Adrenal gland (tissue), 12 donors: ENCODE data around the gene CHD2. TPM values are rescaled to one million over a fixed set of nuclear protein-coding genes. Genes with fewer than 3 reads are reported as not detected.

Source experiments
- DNase-seq, 7 donors: peaks; one replicate each; pipeline ENCODE4 v3.0.0-alpha.2; 2019 to 2020
- H3K27ac ChIP-seq, 5 donors: fragments of 200-600 bp; sonication (generic) in 4 of 5; 1 replicate in 3 of 5; 2 replicates in 2 of 5; pipeline versions ENCODE4 v1.5.1 to v1.8.0; 2016 to 2020; ENCODE audit warnings: mild to moderate bottlenecking in 1 of 5
- H3K27me3 ChIP-seq: fragments of 200-600 bp; 2 replicates; pipeline ENCODE4 v1.8.0; 2021
- H3K36me3 ChIP-seq, 2 donors: fragments of 200-600 bp; replicated peaks in 1 of 2; 1 replicate in 1 of 2; 2 replicates in 1 of 2; pipeline versions ENCODE4 v1.5.1 to v1.8.0; 2018 to 2022
- H3K4me1 ChIP-seq, 2 donors: fragments of 200-600 bp; replicated peaks in 1 of 2; 1 replicate in 1 of 2; 2 replicates in 1 of 2; pipeline versions ENCODE4 v1.5.1 to v1.8.0; 2018 to 2021
- H3K4me3 ChIP-seq, 4 donors: fragments of 200-600 bp; sonication (generic) in 3 of 4; one replicate each; pipeline ENCODE4 v1.5.1; 2016 to 2018
- H3K9me3 ChIP-seq, 3 donors: fragments of 200-600 bp; sonication (generic) in 1 of 3; replicated peaks in 1 of 3; 1 replicate in 2 of 3; 2 replicates in 1 of 3; pipeline versions ENCODE4 v1.5.1 to v1.8.0; 2016 to 2021
- POLR2A ChIP-seq, 2 donors: fragments of 450-650 bp; IDR thresholded peaks; one replicate each; pipeline ENCODE4 v1.6.1; 2017; ENCODE audit warnings: antibody characterized with exemption in 2 of 2, mild to moderate bottlenecking in 2 of 2, moderate library complexity in 1 of 2
- WGBS, 4 donors: extraction: QIAGEN DNeasy Blood & Tissue Kit in 2 of 4; methylation state at CpG; one replicate each; pipeline versions ENCODE4 v1.1.5 to v1.1.7; 2013 to 2017; 5-methylcytosine and 5-hydroxymethylcytosine counted together
- intact Hi-C, 2 donors: fragments of 100-400 bp; cut with DNase I; formaldehyde crosslinking; loops; one replicate each; pipeline versions ENCODE4 v1.14.1 to v1.15.0; 2022 to 2023
- polyA plus RNA-seq, 3 donors: library from polyadenylated mRNA; stranded (reverse); fragments of 200-250 nt in 2 of 3; fragments of 350-450 nt in 1 of 3; fragmentation: Illumina TruSeq in 1 of 3; extraction: RNeasy Lipid Tissue Mini Kit (QIAGEN cat#74804) in 1 of 3; gene quantifications; one replicate each; pipeline ENCODE4 v1.2.3, GENCODE V29; 2013 to 2014
- total RNA-seq, 9 donors: library from RNA; depleted of rRNA in 4 of 9; stranded (reverse); fragments of >200 nt in 4 of 9; fragments of 120-200 nt in 1 of 9; fragmentation: NEBNext Ultra II Directional in 1 of 9; extraction: Animal tissue kit (Norgen Biotek cat#: 25700) in 1 of 9; gene quantifications; one replicate each; pipeline versions ENCODE4 v1.1.0 to v1.2.4, GENCODE V29; 2013 to 2023
- TF ChIP-seq, protein P1 (sequence below), 6 experiments: fragments of 450-650 bp in 4 of 6; fragments of 200-600 bp in 2 of 6; sonication (generic) in 1 of 6; IDR thresholded peaks; 1 replicate in 5 of 6; 2 replicates in 1 of 6; pipeline versions ENCODE4 v1.5.1 to v1.8.0; 2016 to 2021; ENCODE audit warnings: antibody characterized with exemption in 6 of 6, mild to moderate bottlenecking in 2 of 6, moderate library complexity in 1 of 6
- donor health status: healthy with polysubstance abuse.
- donor health status: Bipolar disorder and iron deficiency.
- donor health status: DM: yes; HTN: yes; CAD: no.
- donor health status: DM: no; HTN: no; CAD: no.
- donor health status: DM: no; HTN: no; CAD: no.
- donor health status: DM: yes; HTN: yes; CAD: no.

Gene CHD2
- total and polyA plus RNA-seq, 12 donors: 40.1 to 115 (median 70.9) TPM

- Histone ChIP-seq H3K27me3 (peaks cover 10% of the 10 kb centered on the region), H3K27ac (peak overlapping the region in 1 of 5 donors; percentile 45), H3K4me1 (no peaks in the 10 kb centered on the region), H3K9me3 (no peaks in the 10 kb centered on the region), H3K36me3 (no peaks in the 10 kb centered on the region), H3K4me3 (no peak overlapping the region)
- TF ChIP-seq, protein P1, sequence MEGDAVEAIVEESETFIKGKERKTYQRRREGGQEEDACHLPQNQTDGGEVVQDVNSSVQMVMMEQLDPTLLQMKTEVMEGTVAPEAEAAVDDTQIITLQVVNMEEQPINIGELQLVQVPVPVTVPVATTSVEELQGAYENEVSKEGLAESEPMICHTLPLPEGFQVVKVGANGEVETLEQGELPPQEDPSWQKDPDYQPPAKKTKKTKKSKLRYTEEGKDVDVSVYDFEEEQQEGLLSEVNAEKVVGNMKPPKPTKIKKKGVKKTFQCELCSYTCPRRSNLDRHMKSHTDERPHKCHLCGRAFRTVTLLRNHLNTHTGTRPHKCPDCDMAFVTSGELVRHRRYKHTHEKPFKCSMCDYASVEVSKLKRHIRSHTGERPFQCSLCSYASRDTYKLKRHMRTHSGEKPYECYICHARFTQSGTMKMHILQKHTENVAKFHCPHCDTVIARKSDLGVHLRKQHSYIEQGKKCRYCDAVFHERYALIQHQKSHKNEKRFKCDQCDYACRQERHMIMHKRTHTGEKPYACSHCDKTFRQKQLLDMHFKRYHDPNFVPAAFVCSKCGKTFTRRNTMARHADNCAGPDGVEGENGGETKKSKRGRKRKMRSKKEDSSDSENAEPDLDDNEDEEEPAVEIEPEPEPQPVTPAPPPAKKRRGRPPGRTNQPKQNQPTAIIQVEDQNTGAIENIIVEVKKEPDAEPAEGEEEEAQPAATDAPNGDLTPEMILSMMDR (IDR thresholded peaks at IDR 0.05): no peak
- no peak for TF ChIP-seq POLR2A (IDR thresholded peaks at IDR 0.05)
- intact Hi-C loops: no loop called here
- DNase-seq: no peak
- 45 to 54% (median 53%) methylated on average over 7 of the region's 7 CpGs for WGBS, 4 donors
Measured at GRCh38 chr15:93066834-93067648, 166.9 kb downstream of the CHD2 start.

- Histone ChIP-seq H3K36me3 (no peaks in the 10 kb centered on the region), H3K27ac (peak overlapping the region in 1 of 5 donors; percentile 45), H3K27me3 (peaks cover 10% of the 10 kb centered on the region), H3K9me3 (no peaks in the 10 kb centered on the region), H3K4me1 (peaks cover 0 to 5% of the 10 kb centered on the region in 2 donors), H3K4me3 (no peak overlapping the region)
- WGBS, 4 donors: 44 to 85% (median 68%) methylated on average over 2 to 4 of the region's 4 CpGs
- no peak for DNase-seq
- intact Hi-C loops: no loop called here
- TF ChIP-seq POLR2A (IDR thresholded peaks at IDR 0.05): no peak
- TF ChIP-seq, protein P1 (IDR thresholded peaks at IDR 0.05): no peak
Measured at GRCh38 chr15:93067649-93068085, 167.5 kb downstream of the CHD2 start.

GRCh38 chr15:93068581-93069199 lies 168.6 kb downstream of the CHD2 start:
- TF ChIP-seq, protein P1 (IDR thresholded peaks at IDR 0.05): no peak
- TF ChIP-seq POLR2A (IDR thresholded peaks at IDR 0.05): no peak
- WGBS, 4 donors: 89 to 95% (median 93%) methylated on average over 6 of the region's 6 CpGs
- intact Hi-C loops: no loop called here
- no peak for DNase-seq
- Histone ChIP-seq H3K27ac (no peak overlapping the region), H3K9me3 (no peaks in the 10 kb centered on the region), H3K27me3 (peaks cover 11% of the 10 kb centered on the region), H3K4me3 (no peak overlapping the region), H3K36me3 (no peaks in the 10 kb centered on the region), H3K4me1 (peaks cover 0 to 13% of the 10 kb centered on the region in 2 donors)

DNA sequence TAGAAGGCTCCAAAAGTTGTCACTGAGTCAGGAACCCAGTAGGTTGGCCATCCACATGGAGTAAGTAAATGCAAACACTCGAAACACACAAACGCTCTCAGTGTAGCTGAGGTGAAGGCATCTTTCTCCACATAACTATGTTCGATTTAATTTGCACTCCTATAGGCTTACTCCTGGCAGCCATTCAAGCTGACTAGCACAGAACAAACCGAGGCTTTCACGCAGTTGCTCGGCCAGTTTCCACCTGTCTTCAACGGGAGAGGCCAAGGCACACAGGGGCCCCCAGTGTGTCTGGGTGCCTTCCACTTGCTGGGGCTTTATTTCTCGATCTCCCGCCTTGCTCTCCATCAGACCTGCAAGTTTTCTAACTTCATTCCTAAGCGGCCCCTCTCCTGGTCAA lies 170.0 kb downstream of the CHD2 start:
- Histone ChIP-seq H3K4me3 (no peak overlapping the region), H3K9me3 (no peaks in the 10 kb centered on the region), H3K36me3 (no peaks in the 10 kb centered on the region), H3K27ac (no peak overlapping the region), H3K27me3 (peaks cover 12% of the 10 kb centered on the region), H3K4me1 (peaks cover 0 to 13% of the 10 kb centered on the region in 2 donors)
- TF ChIP-seq POLR2A (IDR thresholded peaks at IDR 0.05): no peak
- TF ChIP-seq, protein P1 (IDR thresholded peaks at IDR 0.05): no peak
- intact Hi-C loops: no loop called here
- DNase-seq: no peak
- 80 to 90% (median 86%) methylated on average over 10 of the region's 10 CpGs for WGBS, 4 donors
